ENCODE data around the gene UBE2Q2. TPM values are rescaled to one million over a fixed set of nuclear protein-coding genes. Genes with fewer than 3 reads are reported as not detected.
A peak's percentile ranks its signal among the peaks of the same experiment; 100 is the strongest.

UBE2Q2 gene
- total and polyA plus RNA-seq, 9 of the 15 experiments (the other 6 are each of a cell fraction or from before 2014, with no cell fraction given), result 6.2 to 24.0 (median 16.2) TPM

DNA sequence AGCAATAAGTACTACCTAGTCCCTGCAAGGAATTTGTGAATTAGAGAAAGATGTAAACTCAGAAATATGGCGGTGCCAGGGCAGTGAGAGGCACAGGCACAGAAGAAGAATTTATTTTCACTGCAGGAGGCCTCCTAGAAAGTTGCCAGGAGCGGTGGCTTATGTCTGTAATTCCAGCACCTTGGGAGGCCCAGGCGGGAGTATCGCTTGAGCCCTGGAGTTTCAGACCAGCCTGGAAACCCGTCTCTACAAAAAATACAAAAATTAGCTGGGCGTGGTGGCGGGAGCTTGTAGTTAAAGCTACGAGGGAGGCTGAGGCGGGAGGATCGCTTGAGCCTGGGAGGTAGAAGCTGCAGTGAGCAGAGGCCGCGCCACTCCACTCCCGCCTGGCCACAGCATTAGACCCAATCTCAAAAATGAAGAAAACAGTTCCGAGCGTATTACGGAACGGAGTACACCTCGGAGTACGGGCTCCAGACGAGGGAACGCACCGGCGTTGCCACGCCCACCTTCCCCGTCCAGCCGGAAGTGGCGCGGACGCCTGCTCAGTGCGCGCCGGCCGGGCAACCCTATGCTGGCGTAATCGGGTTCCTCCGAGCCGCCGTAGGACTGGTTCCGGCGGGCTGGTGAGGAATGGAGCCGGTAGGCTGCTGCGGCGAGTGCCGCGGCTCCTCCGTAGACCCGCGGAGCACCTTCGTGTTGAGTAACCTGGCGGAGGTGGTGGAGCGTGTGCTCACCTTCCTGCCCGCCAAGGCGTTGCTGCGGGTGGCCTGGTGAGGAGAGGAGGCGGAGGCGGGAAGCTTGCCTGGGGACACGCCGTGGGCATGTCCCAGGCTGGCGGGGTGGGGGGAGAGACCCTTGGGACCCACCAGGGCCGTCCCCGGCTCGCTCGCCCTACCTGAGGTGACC lies 60.3 kb downstream of the UBE2Q2 start, which contains the start of gene FBXO22 (continued):
- TF ChIP-seq, protein P1, sequence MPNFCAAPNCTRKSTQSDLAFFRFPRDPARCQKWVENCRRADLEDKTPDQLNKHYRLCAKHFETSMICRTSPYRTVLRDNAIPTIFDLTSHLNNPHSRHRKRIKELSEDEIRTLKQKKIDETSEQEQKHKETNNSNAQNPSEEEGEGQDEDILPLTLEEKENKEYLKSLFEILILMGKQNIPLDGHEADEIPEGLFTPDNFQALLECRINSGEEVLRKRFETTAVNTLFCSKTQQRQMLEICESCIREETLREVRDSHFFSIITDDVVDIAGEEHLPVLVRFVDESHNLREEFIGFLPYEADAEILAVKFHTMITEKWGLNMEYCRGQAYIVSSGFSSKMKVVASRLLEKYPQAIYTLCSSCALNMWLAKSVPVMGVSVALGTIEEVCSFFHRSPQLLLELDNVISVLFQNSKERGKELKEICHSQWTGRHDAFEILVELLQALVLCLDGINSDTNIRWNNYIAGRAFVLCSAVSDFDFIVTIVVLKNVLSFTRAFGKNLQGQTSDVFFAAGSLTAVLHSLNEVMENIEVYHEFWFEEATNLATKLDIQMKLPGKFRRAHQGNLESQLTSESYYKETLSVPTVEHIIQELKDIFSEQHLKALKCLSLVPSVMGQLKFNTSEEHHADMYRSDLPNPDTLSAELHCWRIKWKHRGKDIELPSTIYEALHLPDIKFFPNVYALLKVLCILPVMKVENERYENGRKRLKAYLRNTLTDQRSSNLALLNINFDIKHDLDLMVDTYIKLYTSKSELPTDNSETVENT (CRISPR knock-in tag; IDR thresholded peaks at IDR 0.05), result no peak; the same call in none of the 2 replicates
- TF ChIP-seq SIX5 (IDR thresholded peaks at IDR 0.05; ENCODE audit: borderline replicate concordance in 1 of 2, insufficient read depth in 1 of 2, low read depth in 1 of 2, low read length in 2 of 2) (peak; percentile 29 to 40; a peak in 2 of 4 replicates), TBP (optimal IDR thresholded peaks at IDR 0.05; ENCODE audit: low read depth, low read length) (peak; percentile 69), XRCC4 (IDR thresholded peaks at IDR 0.05; ENCODE audit: extremely low read depth, insufficient read depth, insufficient read length) (no peak), NR3C1 (CRISPR knock-in tag; IDR thresholded peaks at IDR 0.05) (0 out of 2 replicates have a peak, but pooled peaks have one; percentile 77), TRIM28 (IDR thresholded peaks at IDR 0.05) (0 out of 2 replicates have a peak, but pooled peaks have one; percentile 18), POLR2H (tag; IDR thresholded peaks at IDR 0.05; ENCODE audit: low read depth) (peak; percentile 74), PTBP1 (IDR thresholded peaks at IDR 0.05; ENCODE audit: low read depth, low read length) (0 out of 2 replicates have a peak, but pooled peaks have one; percentile 33), MEF2A (IDR thresholded peaks at IDR 0.05; ENCODE audit: control insufficient read depth, low read depth, low read length) (peak; percentile 38), MEF2D (tag; conservative IDR thresholded peaks at IDR 0.05; ENCODE audit: low read depth) (0 out of 2 replicates have a peak, but pooled peaks have one; percentile 50), ELF2 (CRISPR knock-in tag; IDR thresholded peaks at IDR 0.05) (peak; percentile 55; the same call in 1 of the 2 replicates), DPF2 (IDR thresholded peaks at IDR 0.05) (0 out of 2 replicates have a peak, but pooled peaks have one; percentile 11), IFI16 (CRISPR knock-in tag; IDR thresholded peaks at IDR 0.05) (no peak)
- TF ChIP-seq, protein P2, sequence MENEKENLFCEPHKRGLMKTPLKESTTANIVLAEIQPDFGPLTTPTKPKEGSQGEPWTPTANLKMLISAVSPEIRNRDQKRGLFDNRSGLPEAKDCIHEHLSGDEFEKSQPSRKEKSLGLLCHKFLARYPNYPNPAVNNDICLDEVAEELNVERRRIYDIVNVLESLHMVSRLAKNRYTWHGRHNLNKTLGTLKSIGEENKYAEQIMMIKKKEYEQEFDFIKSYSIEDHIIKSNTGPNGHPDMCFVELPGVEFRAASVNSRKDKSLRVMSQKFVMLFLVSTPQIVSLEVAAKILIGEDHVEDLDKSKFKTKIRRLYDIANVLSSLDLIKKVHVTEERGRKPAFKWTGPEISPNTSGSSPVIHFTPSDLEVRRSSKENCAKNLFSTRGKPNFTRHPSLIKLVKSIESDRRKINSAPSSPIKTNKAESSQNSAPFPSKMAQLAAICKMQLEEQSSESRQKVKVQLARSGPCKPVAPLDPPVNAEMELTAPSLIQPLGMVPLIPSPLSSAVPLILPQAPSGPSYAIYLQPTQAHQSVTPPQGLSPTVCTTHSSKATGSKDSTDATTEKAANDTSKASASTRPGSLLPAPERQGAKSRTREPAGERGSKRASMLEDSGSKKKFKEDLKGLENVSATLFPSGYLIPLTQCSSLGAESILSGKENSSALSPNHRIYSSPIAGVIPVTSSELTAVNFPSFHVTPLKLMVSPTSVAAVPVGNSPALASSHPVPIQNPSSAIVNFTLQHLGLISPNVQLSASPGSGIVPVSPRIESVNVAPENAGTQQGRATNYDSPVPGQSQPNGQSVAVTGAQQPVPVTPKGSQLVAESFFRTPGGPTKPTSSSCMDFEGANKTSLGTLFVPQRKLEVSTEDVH (IDR thresholded peaks at IDR 0.05; ENCODE audit: low read depth, partially characterized antibody), result peak; percentile 87

All from K562 (cell line).